RCC 7860 (cell line): ENCODE measurements around the gene PET117.
"Not testable (repeated sequence)": the region's sequence is repeated elsewhere in the genome, so short reads cannot be mapped to it uniquely, and the experiment has no call there.

Source experiments
- DNase-seq: peaks from one replicate; pipeline ENCODE4 v3.0.0-alpha.2; 2015; ENCODE audit warnings: low spot score
- FAIRE-seq: peaks from 2 replicates; lab custom pipeline; 2012; peaks lifted over from hg19 to GRCh38; lab: Jason Lieb, UNC

The PET117 gene

DNA sequence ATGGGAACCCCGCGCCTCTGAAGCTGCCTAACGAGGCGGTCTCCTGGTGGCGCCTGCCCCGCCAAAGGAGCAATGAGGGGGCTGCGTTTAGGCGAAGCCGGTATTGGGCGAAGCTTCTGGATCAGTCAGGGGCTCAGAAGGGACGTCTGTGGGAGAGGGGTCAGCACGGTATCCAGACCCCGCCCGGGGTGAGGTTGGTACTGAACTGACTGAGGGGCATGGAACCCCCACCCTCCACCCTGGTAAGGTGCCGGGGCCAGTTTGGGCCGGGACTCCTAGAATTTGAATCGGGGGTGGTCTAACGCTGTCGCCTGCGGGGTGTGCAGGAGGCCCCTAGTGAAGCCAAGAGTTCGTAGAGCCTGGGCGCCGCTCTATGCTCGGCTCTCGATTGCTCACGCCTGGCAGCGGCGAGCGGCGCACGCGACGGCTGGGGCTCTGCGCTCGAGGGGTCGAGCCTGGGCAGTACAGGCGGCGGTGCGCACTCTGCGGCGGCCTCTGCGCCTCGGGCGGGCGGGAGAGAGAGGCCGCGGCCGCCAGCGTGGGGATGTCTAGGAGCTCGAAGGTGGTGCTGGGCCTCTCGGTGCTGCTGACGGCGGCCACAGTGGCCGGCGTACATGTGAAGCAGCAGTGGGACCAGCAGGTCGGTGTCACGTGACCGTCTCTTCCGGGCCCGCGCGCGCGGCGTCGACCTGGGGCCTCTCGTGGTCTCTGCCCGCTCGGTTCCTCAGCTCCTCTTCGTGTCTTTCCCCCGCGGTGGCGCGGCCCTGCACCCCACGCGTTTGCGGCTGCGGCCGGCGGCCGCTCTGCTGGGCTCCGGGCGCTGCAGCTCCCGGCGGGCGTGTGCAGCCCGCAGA lies at the start of gene PET117, which contains the start of gene KAT14:
Gene PET117, plus strand, starts transcription at position 452 of the 854 bp plus-strand sequence. Its CDS starts 93 bp downstream, at position 545.
Gene KAT14, plus strand, starts transcription at position 452 of the 854 bp plus-strand sequence. CDS start 4,798 bp downstream, outside the sequence.
- FAIRE-seq, result no peak
- peak; percentile 66 for DNase-seq

DNA sequence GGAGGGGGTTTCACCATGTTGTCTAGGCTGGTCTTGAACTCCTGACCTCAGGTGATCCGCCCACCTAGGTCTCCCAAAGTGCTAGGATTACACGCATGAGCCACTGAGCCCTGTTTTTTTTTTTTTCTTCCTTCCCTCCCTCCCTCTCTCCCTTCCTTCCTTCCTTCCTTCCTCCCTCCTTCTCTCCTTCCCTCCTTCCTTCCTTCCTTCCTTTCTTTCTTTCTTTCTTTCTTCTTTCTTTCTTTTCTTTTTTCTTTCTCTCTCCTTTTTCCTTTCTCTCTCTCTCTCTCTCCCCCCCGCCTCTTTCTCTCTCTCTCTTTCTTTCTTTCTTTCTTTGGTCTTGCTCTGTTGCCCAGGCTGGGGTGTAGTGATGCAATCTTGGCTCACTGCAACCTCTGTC lies 49.4 kb upstream of the PET117 start:
- FAIRE-seq, result not testable (repeated sequence)

DNA sequence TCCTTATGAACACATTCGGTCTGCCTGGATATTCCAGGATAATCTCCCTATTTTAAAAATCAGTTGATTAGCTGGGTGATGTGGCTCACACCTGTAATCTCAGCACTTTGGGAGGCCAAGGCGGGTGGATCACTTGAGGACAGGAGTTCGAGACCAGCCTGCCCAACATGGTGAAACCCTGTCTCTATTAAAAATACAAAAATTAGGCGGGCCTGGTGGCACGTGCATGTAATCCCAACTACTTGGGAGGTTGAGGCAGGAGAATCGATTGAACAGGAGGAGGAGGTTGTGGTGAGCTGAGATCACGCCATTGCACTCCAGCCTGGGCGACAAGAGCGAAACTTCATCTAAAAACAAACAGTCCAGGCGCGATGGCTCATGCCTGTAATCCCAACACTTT lies 48.8 kb upstream of the PET117 start:
- not testable (repeated sequence) for DNase-seq, FAIRE-seq

More for the DNA sequence above, 49.4 kb upstream of the PET117 start:
- DNase-seq, result not testable (repeated sequence)

- DNase-seq (no peak), FAIRE-seq (no peak)
These were observed 47.6 kb upstream of the PET117 start for GRCh38 chr20:18090044-18090443.

DNA sequence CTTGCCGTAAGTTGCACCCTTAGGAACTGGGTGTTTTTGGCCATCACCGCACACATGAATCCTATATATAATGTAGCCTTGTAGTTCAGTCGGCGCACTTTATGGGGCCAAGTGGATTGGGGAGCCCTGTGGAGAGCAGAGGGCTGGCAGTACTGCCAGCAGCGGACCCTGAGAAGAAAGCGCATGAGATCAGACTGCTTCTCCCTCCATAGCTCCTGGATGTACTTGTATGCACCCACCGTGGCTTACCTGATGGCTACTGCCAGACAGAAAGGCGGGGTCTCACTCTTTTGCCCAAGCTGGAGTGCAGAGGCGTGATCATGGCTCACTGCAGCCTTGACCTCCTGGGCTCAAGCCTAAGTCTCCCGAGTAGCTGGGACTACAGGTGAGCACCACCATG lies 47.2 kb upstream of the PET117 start:
- FAIRE-seq, result no peak
- no peak for DNase-seq

- DNase-seq (no peak), FAIRE-seq (no peak)
These were observed 46.0 kb upstream of the PET117 start for GRCh38 chr20:18091623-18092022.

DNA sequence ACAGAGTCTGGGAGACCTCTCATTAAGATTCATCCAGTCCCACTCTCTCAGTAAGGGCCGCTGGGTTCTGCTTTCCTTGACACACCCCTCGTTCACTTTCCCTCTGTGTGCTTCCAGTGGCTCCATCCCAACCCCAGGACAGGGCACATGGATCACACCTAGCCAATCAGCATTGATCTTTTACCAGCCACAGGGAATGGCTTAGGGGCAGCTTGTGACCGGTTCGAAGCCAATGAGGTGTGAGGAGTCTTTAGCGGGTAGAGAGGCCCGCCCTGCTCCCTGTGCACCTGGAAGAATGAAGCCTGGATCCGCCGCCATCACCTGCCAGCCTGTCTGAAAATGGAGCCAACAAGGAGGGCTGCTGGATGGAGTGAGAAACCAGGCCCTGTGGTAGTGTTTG lies 44.8 kb upstream of the PET117 start:
- no peak for DNase-seq
- no peak for FAIRE-seq

DNA sequence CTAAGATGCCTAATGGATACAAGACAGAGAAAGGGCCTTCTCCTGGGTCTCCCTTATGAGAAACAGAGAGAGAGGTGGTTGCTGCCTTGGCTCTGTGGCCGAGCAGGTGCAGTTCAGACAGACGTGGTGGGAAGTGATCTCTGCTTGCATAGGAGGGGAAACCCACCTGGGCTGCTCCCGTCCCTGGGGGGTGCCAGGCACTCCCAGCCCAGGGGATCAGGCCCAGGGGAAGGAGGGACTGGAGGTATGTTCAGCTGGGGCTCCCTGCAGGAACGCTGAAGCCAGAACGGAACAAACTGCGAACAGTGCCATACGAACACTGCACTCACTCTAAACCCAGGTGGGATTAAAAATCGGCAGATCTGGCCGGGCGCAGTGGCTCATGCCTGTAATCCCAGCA lies 44.3 kb upstream of the PET117 start:
- FAIRE-seq (no peak), DNase-seq (no peak)

DNA sequence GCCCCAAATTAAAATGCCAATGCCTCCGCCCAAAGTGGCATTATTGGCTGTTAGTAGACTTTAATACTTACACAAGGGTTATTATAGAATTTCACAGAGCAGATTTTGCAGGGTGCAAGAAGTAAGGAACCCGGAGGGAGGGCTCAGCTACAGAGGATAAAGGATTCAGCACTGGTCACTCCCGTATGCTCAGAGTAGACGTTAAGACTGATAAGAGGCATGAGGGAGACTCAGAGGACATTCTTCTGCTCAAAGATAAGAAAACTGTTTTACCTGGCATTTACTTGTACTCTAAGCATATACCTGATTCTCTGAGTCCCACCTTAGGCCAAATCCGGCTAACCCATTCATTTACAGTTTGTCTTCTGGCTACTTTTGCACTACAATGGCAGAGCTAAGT lies 43.5 kb upstream of the PET117 start:
- no peak for DNase-seq
- no peak for FAIRE-seq

DNA sequence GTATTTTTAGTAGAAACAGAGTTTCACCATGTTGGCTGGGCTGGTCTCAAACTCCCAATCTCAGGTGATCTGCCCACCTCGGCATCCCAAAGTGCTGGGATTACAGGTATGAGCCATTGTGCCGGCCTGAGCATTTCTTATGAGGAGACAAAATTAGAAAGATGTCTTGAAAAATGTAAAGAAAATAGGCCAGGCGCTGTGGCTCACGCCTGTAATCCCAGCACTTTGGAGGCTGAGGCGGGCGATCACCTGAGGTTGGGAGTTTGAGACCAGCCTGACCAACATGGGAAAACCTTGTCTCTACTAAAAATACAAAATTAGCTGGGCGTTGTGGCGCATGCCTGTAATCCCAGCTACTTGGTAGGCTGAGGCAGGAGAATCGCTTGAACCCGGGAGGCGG lies 37.1 kb upstream of the PET117 start:
- FAIRE-seq, DNase-seq: not testable (repeated sequence)

GRCh38 chr20:18101125-18101810 lies 36.4 kb upstream of the PET117 start:
- FAIRE-seq (no peak), DNase-seq (no peak)

- DNase-seq, result no peak
These were observed 34.2 kb upstream of the PET117 start for GRCh38 chr20:18103497-18103896.

DNA sequence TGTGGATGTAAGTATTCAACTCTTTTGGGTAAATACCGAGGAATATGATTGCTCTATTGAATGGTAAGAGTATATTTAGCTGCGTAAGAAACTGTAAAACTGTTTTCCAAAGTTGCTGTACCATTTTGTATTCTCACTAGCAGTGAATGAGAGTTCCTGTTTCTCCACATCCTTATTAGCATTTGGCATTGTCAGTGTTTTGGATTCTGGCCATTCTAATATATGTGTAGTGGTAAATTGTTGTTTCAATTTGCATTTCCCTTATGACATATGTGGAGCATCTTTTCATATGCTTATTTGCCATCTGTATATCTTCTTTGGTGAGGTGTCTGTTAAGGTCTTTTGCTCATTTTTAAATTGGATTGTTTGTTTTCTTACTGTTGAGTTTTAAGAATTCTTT lies 29.3 kb upstream of the PET117 start:
- FAIRE-seq (no peak), DNase-seq (no peak)

More at GRCh38 chr20:18103497-18103896, 34.2 kb upstream of the PET117 start:
- FAIRE-seq, result no peak

- not testable (repeated sequence) for DNase-seq, FAIRE-seq
These were observed 9.1 kb upstream of the PET117 start for GRCh38 chr20:18128574-18128973.

GRCh38 chr20:18132663-18133062 lies 5.0 kb upstream of the PET117 start:
- DNase-seq (no peak), FAIRE-seq (no peak)

- DNase-seq, result no peak
- FAIRE-seq, result no peak
These were observed 3.7 kb upstream of the PET117 start for GRCh38 chr20:18133962-18134361.

DNA sequence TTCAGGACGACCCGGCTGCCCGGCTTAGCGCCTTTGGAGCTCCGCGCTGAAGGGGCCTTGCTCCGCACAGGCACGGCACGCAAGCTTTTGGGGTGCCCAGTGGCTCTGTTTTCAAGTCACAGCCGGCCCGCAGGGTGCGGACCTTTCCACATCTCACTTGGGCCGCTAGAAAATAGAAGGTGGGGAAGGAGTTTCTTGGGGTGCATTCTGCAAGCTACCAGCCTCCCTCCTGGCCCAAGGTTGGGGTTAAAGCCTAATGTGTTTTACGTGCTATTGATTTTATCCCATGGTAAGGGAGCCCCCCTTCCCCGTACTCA lies 561 bp downstream of the PET117 start:
- FAIRE-seq (no peak), DNase-seq (no peak)

GRCh38 chr20:18138639-18139583 lies 1.2 kb downstream of the PET117 start:
- DNase-seq (no peak), FAIRE-seq (no peak)

- FAIRE-seq, result no peak
- DNase-seq, result no peak
These were observed 2.2 kb downstream of the PET117 start for GRCh38 chr20:18139832-18140231.

GRCh38 chr20:18144541-18145099 lies 7.0 kb downstream of the PET117 start:
- FAIRE-seq, result no peak

GRCh38 chr20:18154342-18154741 lies 16.7 kb downstream of the PET117 start:
- FAIRE-seq (no peak), DNase-seq (no peak)

More at GRCh38 chr20:18144541-18145099, 7.0 kb downstream of the PET117 start:
- no peak for DNase-seq
